Stomach (tissue), 9 donors: ENCODE data around the gene FAM237A. TPM values are rescaled to one million over a fixed set of nuclear protein-coding genes. Genes with fewer than 3 reads are reported as not detected.

Experiments
- DNase-seq, 2 donors: peaks; one replicate each; pipeline versions ENCODE4 v3.0.0 to v3.0.0-alpha.2; 2013 to 2019
- H3K27ac ChIP-seq, 5 donors: fragments of 200-600 bp in 4 of 5; sonication (generic) in 4 of 5; one replicate each; pipeline ENCODE4 v1.5.1; 2013 to 2019; ENCODE audit warnings: mild to moderate bottlenecking in 1 of 5, moderate library complexity in 1 of 5
- H3K27me3 ChIP-seq, 3 donors: fragments of 200-600 bp; sonication (generic); one replicate each; pipeline ENCODE4 v1.5.1; 2017 to 2019; ENCODE audit warnings: mixed run types in 1 of 3
- H3K36me3 ChIP-seq, 4 donors: fragments of 200-600 bp; sonication (generic); 1 replicate in 3 of 4; 2 replicates in 1 of 4; pipeline ENCODE4 v1.5.1; 2016 to 2019
- H3K4me1 ChIP-seq, 4 donors: fragments of 200-600 bp; sonication (generic); one replicate each; pipeline ENCODE4 v1.5.1; 2016 to 2019
- H3K4me3 ChIP-seq, 4 donors: fragments of 200-600 bp; sonication (generic) in 3 of 4; one replicate each; pipeline ENCODE4 v1.5.1; 2016 to 2019; ENCODE audit warnings: mild to moderate bottlenecking in 1 of 4
- H3K9me3 ChIP-seq, 4 donors: fragments of 200-600 bp; sonication (generic); one replicate each; pipeline ENCODE4 v1.5.1; 2016 to 2019
- EP300 ChIP-seq: sonication (generic); formaldehyde crosslinking; IDR thresholded peaks from one replicate; pipeline ENCODE4 v1.6.1; 2017; ENCODE audit warnings: antibody characterized with exemption
- POLR2A ChIP-seq, 4 donors: fragments of 450-650 bp; IDR thresholded peaks; one replicate each; pipeline ENCODE4 v1.6.1; 2016; ENCODE audit warnings: antibody characterized with exemption in 4 of 4, control low read depth in 2 of 4, mild to moderate bottlenecking in 1 of 4, moderate library complexity in 1 of 4
- POLR2AphosphoS5 ChIP-seq, 3 donors: sonication (generic); formaldehyde crosslinking; IDR thresholded peaks; one replicate each; pipeline ENCODE4 v1.6.1; 2016; ENCODE audit warnings: antibody characterized with exemption in 3 of 3
- WGBS, 5 donors: extraction: QIAGEN DNeasy Blood & Tissue Kit in 3 of 5; methylation state at CpG; one replicate each; pipeline versions ENCODE4 v1.1.5 to v1.1.7; 2013 to 2018; 5-methylcytosine and 5-hydroxymethylcytosine counted together
- intact Hi-C: fragments of 100-400 bp; cut with DNase I; formaldehyde crosslinking; loops from one replicate; pipeline ENCODE4 v1.15.1; 2023; ENCODE audit warnings: low total_unique reads
- polyA plus RNA-seq, 3 donors: library from polyadenylated mRNA; stranded (reverse); fragments of 200-250 nt; gene quantifications; one replicate each; pipeline ENCODE4 v1.2.3, GENCODE V29; 2013
- total RNA-seq, 5 donors: library from RNA; depleted of rRNA; stranded (reverse); fragments of >200 nt; gene quantifications; one replicate each; pipeline versions ENCODE4 v1.1.0 to v1.2.3, GENCODE V29; 2014 to 2016
- TF ChIP-seq, protein P1 (sequence below), 7 experiments: fragments of 450-650 bp in 4 of 7; fragments of 200-600 bp in 3 of 7; sonication (generic) in 3 of 7; IDR thresholded peaks; one replicate each; pipeline ENCODE4 v1.5.1; 2016 to 2019; ENCODE audit warnings: antibody characterized with exemption in 7 of 7, control low read depth in 2 of 7, mild to moderate bottlenecking in 1 of 7
- donor health status: healthy with polysubstance abuse.
- donor health status: Bipolar disorder and iron deficiency.
- donor health status: healthy.

Gene FAM237A
- total and polyA plus RNA-seq, 8 donors: not detected

DNA sequence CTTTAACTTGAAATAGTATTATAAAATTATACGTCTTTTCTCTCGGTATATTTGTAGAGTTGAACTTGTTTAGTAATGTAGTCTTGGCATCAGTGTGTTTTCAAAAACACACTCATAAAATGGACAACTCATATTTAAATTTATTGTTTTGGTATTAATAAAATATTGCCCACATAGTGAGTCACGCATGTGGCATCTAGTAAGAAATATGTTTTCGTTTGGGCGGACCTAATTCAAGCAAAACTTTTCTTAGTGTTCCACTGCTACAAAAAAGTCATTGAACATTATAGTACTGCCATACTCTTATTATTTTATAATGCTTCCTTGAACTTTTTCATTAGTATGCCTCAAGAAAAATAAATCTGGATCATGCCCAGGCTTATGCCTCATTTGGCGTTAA, 31.1 kb upstream of the FAM237A start:
- no peak for DNase-seq
- TF ChIP-seq POLR2AphosphoS5 (IDR thresholded peaks at IDR 0.05) (no peak), EP300 (no peak), POLR2A (IDR thresholded peaks at IDR 0.05) (no peak)
- TF ChIP-seq, protein P1, sequence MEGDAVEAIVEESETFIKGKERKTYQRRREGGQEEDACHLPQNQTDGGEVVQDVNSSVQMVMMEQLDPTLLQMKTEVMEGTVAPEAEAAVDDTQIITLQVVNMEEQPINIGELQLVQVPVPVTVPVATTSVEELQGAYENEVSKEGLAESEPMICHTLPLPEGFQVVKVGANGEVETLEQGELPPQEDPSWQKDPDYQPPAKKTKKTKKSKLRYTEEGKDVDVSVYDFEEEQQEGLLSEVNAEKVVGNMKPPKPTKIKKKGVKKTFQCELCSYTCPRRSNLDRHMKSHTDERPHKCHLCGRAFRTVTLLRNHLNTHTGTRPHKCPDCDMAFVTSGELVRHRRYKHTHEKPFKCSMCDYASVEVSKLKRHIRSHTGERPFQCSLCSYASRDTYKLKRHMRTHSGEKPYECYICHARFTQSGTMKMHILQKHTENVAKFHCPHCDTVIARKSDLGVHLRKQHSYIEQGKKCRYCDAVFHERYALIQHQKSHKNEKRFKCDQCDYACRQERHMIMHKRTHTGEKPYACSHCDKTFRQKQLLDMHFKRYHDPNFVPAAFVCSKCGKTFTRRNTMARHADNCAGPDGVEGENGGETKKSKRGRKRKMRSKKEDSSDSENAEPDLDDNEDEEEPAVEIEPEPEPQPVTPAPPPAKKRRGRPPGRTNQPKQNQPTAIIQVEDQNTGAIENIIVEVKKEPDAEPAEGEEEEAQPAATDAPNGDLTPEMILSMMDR (IDR thresholded peaks at IDR 0.05): no peak

DNA sequence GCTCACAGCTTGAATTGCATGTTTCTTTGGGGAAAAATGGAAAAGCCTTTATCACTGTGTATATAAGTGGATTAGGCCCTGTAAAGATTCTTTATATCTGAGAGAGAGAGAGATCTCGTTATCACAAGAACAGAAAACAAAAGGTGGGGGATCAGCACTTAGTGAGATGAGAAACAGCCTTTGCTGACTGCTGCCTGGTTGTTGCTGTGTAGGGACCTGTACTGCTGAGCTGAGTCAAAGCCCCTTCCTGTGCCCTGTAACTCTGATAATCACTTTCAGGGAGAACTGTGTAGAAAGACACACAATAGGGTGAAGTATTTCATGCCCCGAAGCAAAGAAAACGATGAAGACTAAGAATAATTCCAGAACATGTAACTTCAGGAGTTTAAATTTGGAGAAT, 30.6 kb upstream of the FAM237A start:
- no peaks in the 10 kb centered on the region for H3K9me3 ChIP-seq
- WGBS, 5 donors: 19 to 43% (median 28%) methylated on average over 3 of the region's 3 CpGs
- TF ChIP-seq EP300: no peak
- no peak for TF ChIP-seq POLR2AphosphoS5 (IDR thresholded peaks at IDR 0.05)
- TF ChIP-seq, protein P1 (IDR thresholded peaks at IDR 0.05): no peak
- TF ChIP-seq POLR2A (IDR thresholded peaks at IDR 0.05): no peak

More for the DNA sequence above, 31.1 kb upstream of the FAM237A start:
- H3K27me3 ChIP-seq: no peaks in the 10 kb centered on the region
- H3K4me3 ChIP-seq: no peak overlapping the region
- H3K27ac ChIP-seq: no peak overlapping the region
- no peaks in the 10 kb centered on the region for H3K9me3 ChIP-seq
- H3K36me3 ChIP-seq: no peaks in the 10 kb centered on the region
- WGBS, 5 donors: 82 to 94% (median 90%) methylated on average over 6 of the region's 6 CpGs
- no peaks in the 10 kb centered on the region for H3K4me1 ChIP-seq
- intact Hi-C loops: no loop called here

DNA sequence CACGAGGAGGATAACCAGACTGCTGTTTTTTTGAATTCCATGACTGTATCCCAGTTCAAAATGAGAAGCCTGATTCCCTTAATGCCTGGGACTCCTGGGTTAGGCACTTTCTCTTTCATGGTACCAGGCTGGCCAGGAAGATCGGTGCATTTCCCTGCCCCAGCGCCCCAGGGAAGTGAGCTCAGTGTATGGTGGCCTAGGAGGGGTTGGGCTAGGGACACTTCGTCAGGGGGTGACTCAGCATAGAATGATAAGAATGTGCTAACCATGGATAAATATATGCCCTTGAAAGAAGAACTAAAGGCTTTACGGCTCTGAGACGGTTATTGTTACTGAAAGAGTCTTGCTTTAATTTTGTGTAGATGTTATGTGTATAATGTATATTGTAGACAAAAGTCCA, 27.5 kb upstream of the FAM237A start:
- intact Hi-C loops: no loop called here
- no peak for DNase-seq
- 72 to 78% (median 77%) methylated on average over 6 of the region's 6 CpGs for WGBS, 5 donors
- H3K9me3 ChIP-seq: no peaks in the 10 kb centered on the region
- no peaks in the 10 kb centered on the region for H3K27me3 ChIP-seq
- H3K4me3 ChIP-seq: no peak overlapping the region
- H3K27ac ChIP-seq: no peak overlapping the region
- TF ChIP-seq EP300 (no peak), POLR2A (IDR thresholded peaks at IDR 0.05) (no peak), POLR2AphosphoS5 (IDR thresholded peaks at IDR 0.05) (no peak)
- TF ChIP-seq, protein P1 (IDR thresholded peaks at IDR 0.05): no peak
- no peaks in the 10 kb centered on the region for H3K4me1 ChIP-seq
- no peaks in the 10 kb centered on the region for H3K36me3 ChIP-seq

More for the DNA sequence above, 30.6 kb upstream of the FAM237A start:
- Histone ChIP-seq H3K27ac (no peak overlapping the region), H3K27me3 (no peaks in the 10 kb centered on the region), H3K36me3 (no peaks in the 10 kb centered on the region), H3K4me3 (no peak overlapping the region), H3K4me1 (no peaks in the 10 kb centered on the region)
- no peak for DNase-seq
- intact Hi-C loops: no loop called here

DNA sequence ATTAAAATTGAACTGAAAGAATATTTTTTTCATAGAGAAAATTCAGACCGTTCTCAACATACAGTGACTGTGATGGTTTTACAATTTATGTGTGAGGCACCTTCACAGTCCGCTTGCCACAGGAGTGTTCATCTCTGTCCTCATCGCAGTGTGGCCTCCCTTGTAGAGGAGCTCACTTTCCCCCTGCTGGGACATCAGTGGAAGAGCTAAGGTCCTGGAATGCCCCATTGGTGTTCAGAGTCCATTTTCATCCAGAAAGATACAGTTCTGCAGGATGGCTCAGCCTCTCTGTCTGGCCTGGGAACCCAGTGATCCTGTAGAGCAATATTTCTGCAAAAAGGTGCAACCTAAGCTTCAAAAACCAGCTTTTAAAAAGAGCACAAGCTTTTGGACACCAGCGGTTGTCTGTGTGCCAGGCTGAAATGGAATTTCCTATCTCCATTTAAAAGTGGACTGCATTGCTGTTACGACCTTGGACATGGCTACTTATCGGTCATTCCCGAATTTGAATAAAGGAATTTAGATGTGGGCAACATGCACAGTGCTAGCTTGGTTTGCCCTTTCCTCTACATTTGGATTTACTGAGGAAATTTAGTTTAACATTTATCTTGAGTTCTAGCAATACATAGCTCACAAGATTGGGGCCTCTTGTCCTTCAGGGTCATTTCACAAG, 26.7 kb upstream of the FAM237A start:
- H3K27ac ChIP-seq: no peak overlapping the region
- no peak overlapping the region for H3K4me3 ChIP-seq
- WGBS, 5 donors: 80 to 88% (median 86%) methylated on average over 7 of the region's 7 CpGs
- DNase-seq: no peak
- H3K27me3 ChIP-seq: no peaks in the 10 kb centered on the region
- H3K4me1 ChIP-seq: no peaks in the 10 kb centered on the region
- no peaks in the 10 kb centered on the region for H3K9me3 ChIP-seq
- H3K36me3 ChIP-seq: no peaks in the 10 kb centered on the region
- intact Hi-C loops: no loop called here
- no peak for TF ChIP-seq EP300
- TF ChIP-seq POLR2AphosphoS5 (IDR thresholded peaks at IDR 0.05): no peak
- TF ChIP-seq, protein P1 (IDR thresholded peaks at IDR 0.05): no peak
- no peak for TF ChIP-seq POLR2A (IDR thresholded peaks at IDR 0.05)
